Small intestine (tissue), 16 donors: ENCODE results near the gene RHOV. TPM values are rescaled to one million over a fixed set of nuclear protein-coding genes. Genes with fewer than 3 reads are reported as not detected.
A peak's percentile ranks its signal among the peaks of the same experiment; 100 is the strongest.

ENCODE experiments used
- DNase-seq, 2 donors: peaks; one replicate each; pipeline versions ENCODE4 v3.0.0 to v3.0.0-alpha.2; 2013
- FAIRE-seq: peaks from 2 replicates; lab custom pipeline; 2012; peaks lifted over from hg19 to GRCh38; lab: Jason Lieb, UNC
- H3K27ac ChIP-seq, 3 donors: one replicate each; pipeline ENCODE4 v1.5.1; 2013; ENCODE audit warnings: low read length in 2 of 3, mild to moderate bottlenecking in 2 of 3, control low read depth in 1 of 3, inconsistent platforms in 1 of 3, low read depth in 1 of 3, moderate library complexity in 1 of 3
- H3K27me3 ChIP-seq, 3 donors: one replicate each; pipeline ENCODE4 v1.6.1; 2013; ENCODE audit warnings: low read length in 3 of 3, inconsistent platforms in 1 of 3; ENCODE audit not compliant: control insufficient read depth in 3 of 3, insufficient read depth in 3 of 3
- H3K36me3 ChIP-seq, 3 donors: one replicate each; pipeline ENCODE4 v1.6.1; 2013; ENCODE audit warnings: low read length in 3 of 3, inconsistent platforms in 1 of 3, low read depth in 1 of 3, mild to moderate bottlenecking in 1 of 3, moderate library complexity in 1 of 3; ENCODE audit not compliant: control insufficient read depth in 3 of 3, insufficient read depth in 2 of 3
- H3K4me1 ChIP-seq, 3 donors: one replicate each; pipeline ENCODE4 v1.6.1; 2013; ENCODE audit warnings: low read length in 2 of 3, inconsistent platforms in 1 of 3, low read depth in 1 of 3, mild to moderate bottlenecking in 1 of 3, moderate library complexity in 1 of 3; ENCODE audit not compliant: control insufficient read depth in 3 of 3, insufficient read depth in 2 of 3
- H3K4me3 ChIP-seq, 3 donors: one replicate each; pipeline ENCODE4 v1.5.1; 2013; ENCODE audit warnings: low read length in 3 of 3, control low read depth in 1 of 3, inconsistent platforms in 1 of 3, low read depth in 1 of 3, mild to moderate bottlenecking in 1 of 3, moderate library complexity in 1 of 3
- H3K9me3 ChIP-seq, 2 donors: one replicate each; pipeline ENCODE4 v1.6.1; 2013; ENCODE audit warnings: low read depth in 1 of 2, low read length in 1 of 2; ENCODE audit not compliant: control insufficient read depth in 2 of 2, insufficient read depth in 1 of 2
- WGBS, 3 donors: extraction: QIAGEN DNeasy Blood & Tissue Kit; methylation state at CpG; one replicate each; pipeline ENCODE4 v1.1.7; 2013; 5-methylcytosine and 5-hydroxymethylcytosine counted together
- long read RNA-seq, 10 donors: transcript quantifications; one replicate each; lab custom pipeline, GENCODE V29; 2026
- polyA plus RNA-seq, 4 donors: library from polyadenylated mRNA; stranded (reverse) in 3 of 4; unstranded in 1 of 4; fragments of 200-250 nt in 3 of 4; fragments of 120-200 nt in 1 of 4; gene quantifications; one replicate each; pipeline versions ENCODE4 v1.2.1 to v1.2.3, GENCODE V29; 2013
- donor health status: healthy with polysubstance abuse.
- donor health status: control.
- donor health status: control.
- donor health status: Bipolar disorder and iron deficiency.
- donor health status: healthy.

Gene RHOV
- polyA plus RNA-seq: 1 to 10 TPM in 3 of 4 donors, under 1 TPM in 1; 0.67 to 1.9 (median 1.6) TPM
- long read RNA-seq, donor 1: 0 reads
- long read RNA-seq, donor 2: 0 reads
- long read RNA-seq, donor 3: 0 reads
- long read RNA-seq, donor 4: 0 reads
- long read RNA-seq, donor 5: 0 reads
- long read RNA-seq, donor 6: 0 reads
- long read RNA-seq, donor 7: 0 reads
- long read RNA-seq, donor 8: 0 reads
- long read RNA-seq, donor 9: 0 reads
- long read RNA-seq, donor 10, partial matches to known transcripts: 0 of 1 reads
- long read RNA-seq, donor 10, other reads (novel, unspliced or antisense): 0 of 1 reads

DNA sequence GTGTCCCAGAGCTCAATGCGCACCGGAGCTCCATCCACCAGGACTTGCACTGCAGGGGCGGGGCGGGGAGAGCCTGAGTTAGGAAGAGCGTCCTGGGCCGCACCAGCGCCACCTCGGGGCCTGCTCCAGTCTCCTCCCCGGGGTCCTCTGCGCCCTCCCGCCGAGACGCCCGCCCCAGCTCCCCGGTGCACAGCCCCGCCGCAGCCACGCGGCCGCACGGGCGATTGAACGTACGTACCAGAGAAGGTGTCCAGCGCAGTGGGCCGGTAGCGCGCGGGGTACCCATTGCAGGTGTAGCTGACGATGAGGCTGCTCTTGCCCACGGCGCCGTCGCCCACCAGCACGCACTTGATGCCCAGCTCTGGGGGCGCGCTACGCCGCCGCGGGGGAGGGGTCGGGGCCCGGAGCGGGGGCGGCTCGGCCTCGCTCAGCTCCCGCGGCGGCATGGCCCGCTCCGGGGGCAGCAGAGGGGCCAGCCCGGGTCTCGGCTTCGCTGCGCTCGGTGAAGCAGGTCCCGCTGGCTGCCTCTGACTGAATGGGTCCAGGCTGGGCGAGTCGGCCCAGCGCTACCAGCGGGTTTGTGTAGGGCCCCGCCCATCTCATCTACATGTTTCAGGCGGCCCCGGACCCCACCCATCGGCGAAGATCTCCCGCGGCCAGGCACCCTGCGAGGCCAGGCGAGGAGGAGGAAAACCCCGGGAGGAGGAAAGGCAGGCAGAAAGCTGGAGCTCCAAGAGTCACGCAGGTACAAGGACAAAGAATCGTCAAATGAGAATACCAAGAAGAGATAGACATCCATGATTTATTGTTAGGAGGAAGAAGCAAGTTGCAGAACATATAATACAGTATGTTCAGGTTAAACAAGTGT lies at the start of gene RHOV:
Gene RHOV (minus strand): TSS at position 541 of the 868 bp plus-strand sequence. CDS start 95 bp downstream, at position 446.
- H3K9me3 ChIP-seq: no peaks in the 10 kb centered on the region
- no peak within 1 kb of the TSS for H3K27ac ChIP-seq
- 0 to 1% (median 1%) methylated on average over 54 to 74 of the region's 74 CpGs for WGBS, 3 donors
- FAIRE-seq (no peak), DNase-seq (peak; percentile 71 to 80)
- peaks cover 0 to 13% (median 5%) of the 10 kb centered on the region in 3 donors for H3K4me1 ChIP-seq
- no peaks in the 10 kb centered on the region for H3K36me3 ChIP-seq
- H3K27me3 ChIP-seq: peaks cover 0 to 10% (median 3%) of the 10 kb centered on the region in 3 donors
- peak within 1 kb of the TSS; percentile 27 to 55 (median 41) for H3K4me3 ChIP-seq

DNA sequence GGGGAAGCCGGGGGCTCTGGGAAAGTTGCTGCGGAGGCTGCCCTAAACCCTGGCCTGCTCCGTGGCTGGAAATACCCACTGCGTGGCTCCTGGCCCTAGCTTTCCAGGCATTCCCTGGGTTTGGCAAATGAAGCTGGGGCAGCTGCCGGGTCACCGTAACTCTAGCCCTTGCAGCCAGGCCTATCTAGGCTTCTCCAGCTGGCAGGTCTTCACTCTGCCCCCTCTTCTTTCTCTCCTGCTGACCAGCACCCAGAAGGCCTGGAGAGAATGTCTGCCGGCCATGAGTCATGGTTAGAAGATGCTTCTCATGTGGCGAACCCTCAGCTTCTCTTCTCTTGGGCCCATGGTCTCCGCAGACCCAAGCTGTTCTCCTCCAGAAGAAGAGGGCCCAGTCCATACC lies 49.5 kb upstream of the RHOV start:
- Histone ChIP-seq H3K27ac (no peak overlapping the region), H3K4me3 (no peak overlapping the region), H3K27me3 (peaks cover 0 to 38% (median 0%) of the 10 kb centered on the region in 3 donors), H3K36me3 (no peaks in the 10 kb centered on the region), H3K4me1 (peaks cover 4 to 75% (median 5%) of the 10 kb centered on the region in 3 donors), H3K9me3 (no peaks in the 10 kb centered on the region)
- no peak for DNase-seq
- FAIRE-seq: no peak
- WGBS, 3 donors: 91 to 99% (median 94%) methylated on average over 8 to 9 of the region's 9 CpGs

DNA sequence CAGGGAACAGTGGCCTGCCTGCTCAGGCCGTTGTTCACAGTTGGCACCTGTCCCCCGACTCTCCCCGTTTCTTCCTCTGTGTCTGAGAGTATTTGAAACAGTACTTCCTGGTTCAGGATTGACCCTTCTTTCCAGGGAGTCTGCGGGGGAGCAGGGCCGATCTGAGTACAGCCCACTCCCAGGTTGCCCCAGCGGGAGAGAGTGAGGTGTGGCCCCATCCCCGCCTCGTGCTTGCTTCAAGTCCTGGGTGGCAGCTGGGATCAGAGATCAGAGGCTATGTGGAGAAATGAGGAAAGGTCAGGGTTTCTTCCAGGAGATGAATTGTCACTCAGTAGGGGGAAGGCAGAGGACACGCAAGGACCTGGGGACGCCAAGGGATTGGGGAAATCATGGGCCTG lies 48.6 kb upstream of the RHOV start:
- no peak overlapping the region for H3K4me3 ChIP-seq
- H3K9me3 ChIP-seq: no peaks in the 10 kb centered on the region
- peak; percentile 62 to 69 for DNase-seq
- peaks cover 4 to 73% (median 5%) of the 10 kb centered on the region in 3 donors for H3K4me1 ChIP-seq
- WGBS, 3 donors: 18 to 52% (median 42%) methylated on average over 10 of the region's 10 CpGs
- H3K36me3 ChIP-seq: no peaks in the 10 kb centered on the region
- no peak for FAIRE-seq
- H3K27me3 ChIP-seq: peaks cover 0 to 28% (median 0%) of the 10 kb centered on the region in 3 donors
- peak overlapping the region; percentile 45 to 70 (median 69) for H3K27ac ChIP-seq

DNA sequence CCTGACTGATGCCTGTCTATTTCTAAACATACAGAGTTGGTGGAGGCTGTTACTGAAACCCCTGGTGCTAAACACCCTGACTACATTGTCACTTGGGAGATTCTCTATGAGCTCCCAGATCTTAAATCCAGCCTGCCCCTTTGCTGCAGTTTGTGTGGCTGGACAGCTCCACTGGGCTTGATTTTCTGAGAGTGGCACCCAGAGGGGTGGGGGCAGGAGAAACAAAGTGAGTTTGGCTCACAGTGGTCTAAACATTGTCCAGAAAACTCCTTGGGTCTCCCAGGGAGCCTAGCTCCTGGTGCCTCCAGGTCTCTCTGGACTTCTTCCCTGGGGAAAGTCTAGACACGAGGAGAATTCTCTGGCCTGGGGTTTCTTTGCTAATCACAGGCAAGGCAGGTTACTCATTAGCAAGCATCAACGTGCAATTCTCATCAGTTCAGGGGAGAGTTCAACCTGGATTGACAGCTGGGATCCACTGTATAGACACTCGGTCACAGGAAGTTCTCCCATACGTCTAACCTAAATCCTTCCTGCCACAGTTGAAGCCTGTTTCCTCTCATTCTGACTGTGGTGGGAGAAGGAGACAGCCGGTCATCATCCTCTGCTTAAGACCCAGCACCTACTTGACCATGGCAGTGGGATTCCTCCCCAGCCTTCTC lies 48.0 kb upstream of the RHOV start:
- Histone ChIP-seq H3K27ac (peak overlapping the region; percentile 45 to 70 (median 69)), H3K27me3 (peaks cover 0 to 23% (median 0%) of the 10 kb centered on the region in 3 donors), H3K4me1 (peaks cover 4 to 68% (median 5%) of the 10 kb centered on the region in 3 donors), H3K4me3 (no peak overlapping the region), H3K9me3 (no peaks in the 10 kb centered on the region), H3K36me3 (no peaks in the 10 kb centered on the region)
- DNase-seq (peak; percentile 82 to 87), FAIRE-seq (no peak)
- WGBS, 3 donors: 8 to 48% (median 23%) methylated on average over 5 of the region's 5 CpGs

DNA sequence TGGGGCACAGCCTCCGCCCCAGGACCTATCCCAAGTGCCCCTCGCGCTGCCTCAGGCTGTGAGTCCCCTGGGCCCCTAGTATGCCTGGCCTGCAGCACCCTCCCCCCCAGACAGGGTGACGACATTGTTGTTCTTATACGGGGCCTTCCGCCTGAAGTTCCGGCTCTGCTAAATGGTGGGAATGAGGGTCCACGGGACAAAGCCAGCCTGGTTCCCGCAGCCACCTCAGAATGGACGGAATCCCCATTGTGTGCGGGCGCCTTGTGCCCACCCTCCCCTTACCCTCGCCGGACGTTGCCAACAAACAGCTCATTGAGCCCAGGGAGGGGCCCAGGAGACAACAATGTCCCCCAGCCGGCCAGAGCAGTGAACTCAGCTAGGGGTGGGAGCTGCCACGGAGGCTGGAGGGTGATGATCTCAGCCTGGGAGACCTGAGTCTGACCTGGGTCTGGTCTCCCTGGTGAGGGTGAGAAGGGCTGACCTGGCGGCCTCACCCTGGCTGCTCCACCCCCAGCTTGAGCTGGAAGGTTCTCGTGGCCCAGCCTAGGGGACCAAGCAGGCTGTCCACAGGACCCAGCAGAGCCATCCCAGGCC lies 44.9 kb upstream of the RHOV start:
- peak overlapping the region in 2 of 3 donors; percentile 36 to 41 for H3K27ac ChIP-seq
- no peak for FAIRE-seq

DNA sequence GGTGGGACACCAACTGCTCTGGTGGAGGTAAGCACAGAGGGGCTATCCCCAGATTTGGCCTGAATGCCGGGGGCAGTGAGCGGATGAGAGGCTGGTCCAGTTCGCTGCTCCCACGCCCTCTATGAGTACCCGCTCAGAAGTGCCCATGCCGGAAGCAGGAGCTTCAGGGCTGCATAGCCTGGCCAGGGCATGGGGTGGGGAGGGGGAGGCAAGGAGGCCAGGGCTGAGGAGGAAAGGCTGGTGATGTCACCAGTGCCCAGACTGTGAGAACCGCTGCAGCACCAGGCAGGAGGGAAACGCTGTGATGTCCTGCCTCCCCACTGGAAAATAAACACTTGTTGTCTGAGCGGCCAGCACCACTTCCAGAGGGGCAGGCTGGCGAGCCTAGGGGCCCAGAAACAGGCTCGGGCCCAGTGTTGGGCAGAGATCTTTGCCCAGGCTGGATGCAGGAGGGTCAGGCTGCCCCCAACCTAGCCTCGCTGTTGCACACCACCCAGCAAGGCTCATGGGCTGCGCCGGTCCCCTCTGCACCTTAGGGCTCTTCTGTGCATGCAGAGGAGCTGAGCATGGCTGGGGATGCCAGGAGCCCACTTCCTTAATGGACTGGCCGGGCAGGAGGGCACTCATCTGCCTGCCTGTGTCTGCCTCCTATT lies 44.2 kb upstream of the RHOV start:
- FAIRE-seq (no peak), DNase-seq (no peak)
- Histone ChIP-seq H3K27me3 (no peaks in the 10 kb centered on the region), H3K4me1 (peaks cover 0 to 47% (median 2%) of the 10 kb centered on the region in 3 donors), H3K9me3 (no peaks in the 10 kb centered on the region), H3K4me3 (no peak overlapping the region), H3K36me3 (no peaks in the 10 kb centered on the region), H3K27ac (peak overlapping the region in 2 of 3 donors; percentile 36 to 41)
- WGBS, 3 donors: 78 to 86% (median 86%) methylated on average over 15 of the region's 15 CpGs

More for the DNA sequence above, 44.9 kb upstream of the RHOV start:
- 78 to 89% (median 88%) methylated on average over 18 to 19 of the region's 19 CpGs for WGBS, 3 donors
- H3K9me3 ChIP-seq: no peaks in the 10 kb centered on the region
- DNase-seq: no peak
- peaks cover 0 to 50% (median 2%) of the 10 kb centered on the region in 3 donors for H3K4me1 ChIP-seq
- no peak overlapping the region for H3K4me3 ChIP-seq
- H3K27me3 ChIP-seq: no peaks in the 10 kb centered on the region
- no peaks in the 10 kb centered on the region for H3K36me3 ChIP-seq

DNA sequence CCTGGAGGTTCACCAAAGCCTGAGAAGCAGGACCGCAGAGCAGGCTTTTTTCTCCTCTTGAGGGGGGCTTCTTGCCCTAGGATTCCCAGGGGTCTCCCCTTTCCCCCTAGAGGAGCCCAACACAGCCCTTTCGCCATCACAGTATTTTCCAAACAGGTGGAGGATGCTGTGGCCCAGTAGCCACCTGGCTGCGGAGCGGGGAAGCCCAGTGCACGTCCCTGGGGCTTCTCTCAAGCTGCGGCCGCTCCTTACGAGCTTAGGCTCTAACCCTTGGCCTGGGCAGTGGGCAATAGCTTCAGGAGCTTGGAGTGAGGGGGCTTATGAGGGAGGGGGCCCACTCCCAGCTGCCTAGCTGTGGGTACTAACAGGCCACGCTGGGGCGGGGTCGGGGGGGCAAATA lies 43.6 kb upstream of the RHOV start:
- H3K27ac ChIP-seq: no peak overlapping the region
- peaks cover 0 to 40% (median 0%) of the 10 kb centered on the region in 3 donors for H3K4me1 ChIP-seq
- WGBS, 3 donors: 67% methylated on average over 11 of the region's 11 CpGs
- H3K4me3 ChIP-seq: no peak overlapping the region
- no peaks in the 10 kb centered on the region for H3K9me3 ChIP-seq
- no peak for FAIRE-seq
- DNase-seq: no peak
- H3K36me3 ChIP-seq: no peaks in the 10 kb centered on the region
- H3K27me3 ChIP-seq: no peaks in the 10 kb centered on the region
